HG03469 (cell line): Measurements from ENCODE around the gene NLRP11.
"Not testable (repeated sequence)": the region's sequence is repeated elsewhere in the genome, so short reads cannot be mapped to it uniquely, and the experiment has no call there.

Source experiments
- ATAC-seq: cut with Tn5 transposase; IDR thresholded peaks from one replicate; pipeline ENCODE4 v1.9.1; 2021; ENCODE audit warnings: mild to moderate bottlenecking, moderate library complexity, moderate number of reproducible peaks; ENCODE audit not compliant: unreplicated experiment

NLRP11 gene

DNA sequence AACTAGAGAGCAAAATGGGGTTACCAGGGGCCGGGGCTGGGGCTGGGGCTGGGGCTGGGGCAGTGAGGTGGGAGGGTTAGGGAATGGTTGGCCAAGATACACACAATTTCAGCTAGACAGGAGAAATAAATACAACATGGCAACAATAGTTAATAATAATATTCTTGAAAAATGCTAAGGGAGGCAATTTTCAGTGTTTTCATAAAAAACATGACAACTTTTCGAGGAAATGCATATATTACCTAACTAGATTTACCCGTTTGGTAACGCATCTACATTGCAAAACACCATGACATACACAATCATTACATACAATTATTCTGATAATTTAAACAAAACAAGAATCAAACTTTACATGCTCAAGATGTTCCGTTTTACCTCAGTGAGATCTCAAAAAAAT lies 50.7 kb downstream of the NLRP11 start:
- no peak for ATAC-seq

DNA sequence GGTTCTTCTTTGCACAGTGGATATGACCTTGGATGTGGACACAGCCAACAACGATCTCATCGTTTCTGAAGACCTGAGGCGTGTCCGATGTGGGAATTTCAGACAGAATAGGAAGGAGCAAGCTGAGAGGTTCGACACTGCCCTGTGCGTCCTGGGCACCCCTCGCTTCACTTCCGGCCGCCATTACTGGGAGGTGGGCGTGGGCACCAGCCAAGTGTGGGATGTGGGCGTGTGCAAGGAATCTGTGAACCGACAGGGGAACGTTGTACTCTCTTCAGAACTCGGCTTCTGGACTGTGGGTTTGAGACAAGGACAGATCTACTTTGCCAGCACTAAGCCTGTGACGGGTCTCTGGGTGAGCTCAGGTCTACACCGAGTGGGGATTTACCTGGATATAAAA lies 53.5 kb downstream of the NLRP11 start:
- no peak for ATAC-seq

DNA sequence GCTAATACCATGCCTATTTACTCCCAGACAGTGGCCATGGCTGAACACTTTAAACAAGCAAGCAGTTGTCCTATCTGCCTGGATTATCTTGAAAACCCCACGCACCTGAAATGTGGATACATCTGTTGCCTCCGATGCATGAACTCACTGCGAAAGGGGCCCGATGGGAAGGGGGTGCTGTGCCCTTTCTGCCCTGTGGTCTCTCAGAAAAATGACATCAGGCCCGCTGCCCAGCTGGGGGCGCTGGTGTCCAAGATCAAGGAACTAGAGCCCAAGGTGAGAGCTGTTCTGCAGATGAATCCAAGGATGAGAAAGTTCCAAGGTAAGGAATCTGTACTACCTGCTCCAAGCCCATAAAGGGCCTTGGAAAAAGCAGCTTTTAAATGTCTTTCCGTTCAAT lies 54.3 kb downstream of the NLRP11 start:
- no peak for ATAC-seq

DNA sequence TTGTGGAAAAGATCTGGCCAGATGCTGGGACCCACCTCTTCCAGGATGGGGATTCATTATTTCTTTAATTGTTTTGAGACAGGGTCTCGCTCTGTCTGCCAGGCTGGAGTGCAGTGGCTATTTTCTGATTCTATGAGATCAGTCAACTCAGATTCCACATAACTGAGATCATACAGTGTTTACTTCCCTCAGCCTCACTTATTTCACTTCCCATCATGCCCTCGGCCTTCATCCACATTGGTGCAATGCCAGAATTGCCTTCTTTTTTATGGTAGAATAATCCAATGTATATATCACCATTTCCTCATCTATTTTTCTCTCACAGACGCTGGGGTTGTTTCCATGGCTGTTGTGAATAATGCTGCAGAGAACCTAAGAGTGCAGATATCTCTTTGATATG lies 62.2 kb downstream of the NLRP11 start:
- ATAC-seq: not testable (repeated sequence)

DNA sequence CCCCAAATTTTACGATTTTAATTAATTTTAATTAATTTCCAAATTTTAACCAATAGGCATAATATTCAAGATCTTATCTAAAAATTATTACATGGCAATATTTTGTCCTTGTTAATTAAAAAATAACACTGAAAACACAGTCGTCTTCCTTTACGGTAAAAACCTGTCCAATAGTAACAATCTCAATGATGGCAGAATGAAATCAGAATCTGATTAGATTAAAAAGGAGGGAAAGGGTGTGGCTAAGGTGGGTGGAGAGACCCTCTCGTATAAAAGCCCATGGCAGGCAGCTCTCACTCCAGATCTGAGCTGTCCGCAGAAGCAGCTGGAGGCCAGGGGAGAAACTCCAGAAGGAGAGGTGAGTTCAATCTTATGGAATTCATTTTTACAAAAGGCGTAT lies 63.0 kb downstream of the NLRP11 start, which contains the start of gene RFPL4AL1:
RFPL4AL1 (plus strand) TSS at position 301 of the 400 bp plus-strand sequence. CDS start 2,687 bp downstream, outside the sequence.
- not testable (repeated sequence) for ATAC-seq

DNA sequence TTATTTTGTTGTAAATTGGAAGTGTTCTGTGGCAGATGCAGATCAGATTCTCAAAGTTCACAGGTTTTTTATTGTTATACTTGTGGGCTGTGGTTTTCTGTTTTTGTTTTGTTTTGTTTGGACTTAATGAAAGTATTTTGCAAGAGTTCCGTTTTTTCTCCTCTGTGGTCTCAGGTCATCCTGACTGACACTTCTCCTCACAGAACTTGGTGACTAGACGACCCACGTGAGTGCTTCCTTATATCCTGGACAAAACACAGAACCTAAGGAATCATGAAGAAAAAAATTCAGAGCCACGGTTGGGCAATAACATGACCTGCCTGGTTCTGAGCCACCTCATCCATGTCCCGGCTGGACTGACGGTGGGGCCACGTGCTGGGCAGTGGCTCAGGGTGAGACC lies 65.3 kb downstream of the NLRP11 start:
- no peak for ATAC-seq

DNA sequence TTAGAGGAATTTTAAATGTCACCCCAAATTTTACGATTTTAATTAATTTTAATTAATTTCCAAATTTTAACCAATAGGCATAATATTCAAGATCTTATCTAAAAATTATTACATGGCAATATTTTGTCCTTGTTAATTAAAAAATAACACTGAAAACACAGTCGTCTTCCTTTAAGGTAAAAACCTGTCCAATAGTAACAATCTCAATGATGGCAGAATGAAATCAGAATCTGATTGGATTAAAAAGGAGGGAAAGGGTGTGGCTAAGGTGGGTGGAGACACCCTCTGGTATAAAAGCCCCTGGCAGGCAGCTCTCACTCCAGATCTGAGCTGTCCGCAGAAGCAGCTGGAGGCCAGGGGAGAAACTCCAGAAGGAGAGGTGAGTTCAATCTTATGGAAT lies 73.0 kb downstream of the NLRP11 start, which contains the start of gene RFPL4A:
RFPL4A (plus strand) TSS at position 301 of the 400 bp plus-strand sequence. CDS start 2,704 bp downstream, outside the sequence.
- ATAC-seq: not testable (repeated sequence)

DNA sequence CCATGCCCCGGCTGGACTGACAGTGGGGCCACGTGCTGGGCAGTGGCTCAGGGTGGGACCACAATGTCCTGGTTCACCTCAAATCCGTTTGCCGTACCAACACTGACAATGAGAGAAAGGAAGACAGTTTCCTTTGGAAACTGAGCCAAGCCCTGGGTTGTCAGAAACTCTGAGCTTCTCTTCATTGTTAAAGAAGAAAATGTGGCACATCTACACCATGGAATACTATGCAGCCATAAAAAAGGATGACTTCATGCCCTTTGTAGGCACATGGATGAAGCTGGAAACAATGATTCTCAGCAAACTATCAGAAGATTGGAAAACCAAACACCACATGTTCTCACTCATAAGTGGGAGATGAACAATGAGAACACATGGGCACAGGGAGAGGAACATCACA lies 75.0 kb downstream of the NLRP11 start:
- ATAC-seq: not testable (repeated sequence)

DNA sequence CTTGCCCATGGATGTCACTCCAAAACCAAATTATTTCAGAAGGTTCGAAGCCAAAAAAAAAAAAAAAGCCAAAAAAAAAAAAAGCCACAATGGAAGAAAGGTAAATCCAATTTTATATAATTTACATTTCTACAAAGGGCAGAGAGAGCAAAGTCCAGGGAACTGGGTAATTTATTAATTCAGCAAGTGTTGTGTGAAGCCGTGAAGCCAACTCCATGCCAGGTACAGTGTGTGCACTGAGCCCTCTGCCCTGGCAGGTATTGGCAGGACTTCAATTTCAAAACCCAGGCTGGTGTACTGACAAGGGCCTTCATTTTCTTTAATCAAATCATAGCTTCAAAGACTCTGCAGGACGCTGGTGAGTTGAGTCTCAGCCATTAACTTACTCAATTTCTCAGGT lies 78.4 kb downstream of the NLRP11 start:
- no peak for ATAC-seq

DNA sequence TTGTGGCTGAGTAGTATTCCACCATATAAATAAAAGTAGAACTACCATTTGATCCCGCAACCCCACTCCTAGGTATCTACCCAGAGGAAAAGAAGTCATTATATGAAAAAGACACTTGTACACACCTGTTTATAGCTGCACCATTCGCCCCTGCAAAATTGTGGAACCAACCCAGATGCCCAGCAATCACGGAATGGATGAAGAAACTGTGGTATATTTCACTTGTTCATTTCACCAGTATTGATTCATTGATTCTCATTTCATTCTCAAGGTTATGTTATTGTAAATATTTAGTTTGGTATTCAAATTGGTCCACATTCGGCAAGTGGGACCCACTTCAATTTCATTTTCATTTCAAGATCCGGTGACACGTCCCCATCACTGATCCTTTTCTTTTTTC lies 81.1 kb downstream of the NLRP11 start:
- ATAC-seq: no peak

DNA sequence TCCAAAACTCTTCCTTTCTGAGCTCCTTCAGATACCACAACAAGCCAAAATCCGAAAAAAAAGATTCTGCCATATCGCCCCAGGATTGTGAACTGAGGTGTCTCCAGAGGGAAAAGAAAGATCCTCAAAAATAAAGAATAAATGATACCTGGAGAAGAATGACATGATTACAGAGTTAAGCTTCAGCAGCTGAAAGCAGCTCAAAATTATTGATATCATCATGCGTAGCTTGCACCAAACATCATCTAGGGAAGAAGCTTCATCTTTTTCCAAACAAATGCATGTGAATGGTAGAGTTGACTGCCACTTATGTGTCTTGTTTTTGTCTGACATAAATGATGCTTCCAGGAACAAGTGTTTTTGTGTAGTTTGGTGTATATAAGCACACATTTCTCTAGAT lies 93.5 kb downstream of the NLRP11 start, which contains the start of gene NLRP9:
NLRP9 (minus strand) TSS at position 101 of the 400 bp plus-strand sequence; CDS start at position 73, 28 bp downstream.
- ATAC-seq: no peak
